GM21390 (cell line): Measurements from ENCODE around the gene SNRNP48.
A peak's percentile ranks its signal among the peaks of the same experiment; 100 is the strongest.

Source experiments
- ATAC-seq: cut with Tn5 transposase; IDR thresholded peaks from one replicate; pipeline ENCODE4 v1.9.1; 2021; ENCODE audit not compliant: unreplicated experiment

SNRNP48 gene

DNA sequence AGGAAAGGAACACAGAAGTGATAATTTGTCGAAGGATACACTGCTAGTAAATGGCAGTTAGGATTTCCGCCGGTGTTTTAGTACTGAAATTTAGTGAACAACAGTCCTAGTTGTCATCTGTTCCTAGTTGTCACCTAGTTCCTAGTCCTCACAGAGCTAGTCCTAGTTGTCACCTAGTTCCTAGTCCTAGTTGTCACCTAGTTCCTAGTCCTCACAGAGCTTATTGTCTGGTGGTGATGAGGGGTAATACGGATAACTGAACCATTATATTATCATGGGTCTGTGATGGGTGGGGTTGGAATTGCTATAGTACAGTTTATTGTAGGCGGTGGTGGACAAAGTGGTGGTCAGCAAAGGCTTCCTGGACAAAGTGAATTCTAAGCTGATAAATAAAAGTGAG, 1.8 kb downstream of the SNRNP48 start:
- no peak for ATAC-seq

DNA sequence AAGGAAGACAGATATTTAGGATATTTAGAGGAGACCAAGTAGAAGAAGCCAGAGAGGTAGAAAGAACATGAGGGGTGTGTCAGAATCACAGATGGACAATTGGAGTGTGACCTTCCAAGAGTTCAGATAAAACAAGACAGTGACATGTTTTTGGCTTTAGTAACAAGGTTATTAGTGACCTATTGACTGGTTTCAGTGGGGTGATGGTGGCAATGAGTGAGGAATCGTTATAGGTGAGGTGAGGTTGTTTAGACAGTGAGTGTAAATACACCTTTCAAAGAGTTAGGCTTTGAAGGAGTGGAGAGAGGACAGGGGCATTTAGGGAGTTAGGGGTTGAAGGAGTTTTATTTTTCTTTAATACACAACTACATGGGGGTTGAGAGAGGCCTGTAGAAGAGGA, 3.2 kb downstream of the SNRNP48 start:
- ATAC-seq: no peak

DNA sequence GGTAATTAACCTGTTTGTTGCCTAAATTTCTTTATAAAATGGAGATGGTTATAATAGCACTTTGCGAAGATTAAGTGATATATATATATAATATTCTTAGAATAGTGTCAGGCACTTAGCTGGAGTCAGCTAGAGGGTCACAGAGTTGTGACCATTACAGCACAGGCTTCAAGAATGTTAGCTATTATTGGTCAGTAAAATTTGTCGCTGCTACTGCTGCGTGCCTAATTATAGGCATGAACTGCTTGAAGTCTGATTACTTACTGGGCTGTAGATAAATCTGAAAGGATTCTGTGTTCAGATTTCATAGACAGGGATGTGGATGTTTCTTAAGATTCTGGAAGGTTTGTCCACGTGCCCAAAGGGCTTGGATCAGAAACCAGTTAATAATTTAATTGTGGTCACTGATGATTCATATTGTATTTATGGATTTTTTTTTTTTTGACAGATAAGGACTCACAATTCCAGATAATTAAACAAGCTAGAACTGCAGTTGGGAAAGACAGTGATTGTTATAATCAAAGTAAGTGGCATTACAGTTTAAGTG, 4.7 kb downstream of the SNRNP48 start:
- ATAC-seq: no peak

GRCh38 chr6:7604003-7604402, 14.0 kb downstream of the SNRNP48 start:
- ATAC-seq: no peak

DNA sequence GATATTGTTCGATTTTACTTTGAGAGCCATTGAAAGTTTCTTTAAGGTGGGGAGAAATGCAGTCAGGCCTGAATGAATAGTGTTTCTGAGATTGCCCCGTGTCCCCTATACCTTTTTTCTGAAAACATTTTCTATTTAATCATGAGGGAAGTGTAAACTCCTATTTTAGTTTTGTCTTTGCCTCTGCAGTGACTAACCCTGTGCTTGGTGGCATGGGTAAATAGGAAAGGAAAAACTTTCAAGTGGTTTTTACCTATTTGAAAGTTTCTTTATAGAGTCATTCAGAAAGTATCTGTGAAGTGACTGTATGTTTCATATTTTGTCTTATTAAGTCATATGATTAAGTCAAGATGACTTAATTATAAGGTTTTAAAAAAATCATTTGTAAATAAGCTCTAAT, 14.5 kb downstream of the SNRNP48 start:
- ATAC-seq: peak; percentile 67

- no peak for ATAC-seq
Measured at GRCh38 chr6:7615611-7616383, 25.8 kb downstream of the SNRNP48 start.

GRCh38 chr6:7617801-7618764, 28.1 kb downstream of the SNRNP48 start:
- ATAC-seq: peak; percentile 76

GRCh38 chr6:7621761-7622160, 31.8 kb downstream of the SNRNP48 start:
- ATAC-seq: no peak

DNA sequence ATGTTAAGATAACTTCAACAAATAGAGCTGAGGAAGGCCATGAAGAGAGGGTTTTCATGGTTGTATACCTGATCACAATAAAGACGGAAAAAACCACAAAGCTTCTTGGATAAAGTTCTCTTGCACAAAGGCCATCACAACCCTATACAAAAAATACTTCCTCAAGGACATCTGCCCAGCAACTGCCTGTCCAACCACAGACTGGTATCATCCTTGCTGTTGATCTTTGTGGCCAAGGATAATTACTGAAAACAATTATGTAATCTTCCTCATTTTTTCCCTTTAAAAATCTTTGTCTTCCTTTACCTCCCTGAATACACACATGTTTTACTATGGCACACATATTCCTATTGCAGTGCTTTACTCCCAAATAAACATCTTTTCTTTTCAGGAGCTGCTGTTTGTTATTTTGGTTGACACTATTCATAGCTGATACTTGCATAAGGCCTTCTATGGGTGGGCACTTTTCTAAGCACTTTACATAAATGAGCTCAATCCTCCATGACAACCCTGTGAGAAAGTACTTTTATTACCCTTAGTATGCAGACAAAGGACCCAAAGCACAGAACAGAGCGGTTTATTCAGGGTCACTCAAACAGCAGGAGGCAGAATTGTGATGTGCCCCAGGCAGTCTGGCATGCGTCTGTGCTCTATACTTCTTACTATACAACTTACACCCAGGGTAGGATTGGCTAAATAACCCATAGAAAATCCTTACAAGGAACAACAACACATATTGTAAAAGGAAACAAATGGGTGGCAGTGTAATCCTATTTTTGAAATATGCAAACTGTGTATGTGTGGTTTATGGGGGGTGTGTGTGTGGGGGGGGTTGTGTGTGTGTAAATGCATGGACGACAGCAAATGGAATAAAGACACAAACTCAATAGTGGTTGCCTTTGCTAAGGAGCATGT, 35.1 kb downstream of the SNRNP48 start:
- no peak for ATAC-seq

DNA sequence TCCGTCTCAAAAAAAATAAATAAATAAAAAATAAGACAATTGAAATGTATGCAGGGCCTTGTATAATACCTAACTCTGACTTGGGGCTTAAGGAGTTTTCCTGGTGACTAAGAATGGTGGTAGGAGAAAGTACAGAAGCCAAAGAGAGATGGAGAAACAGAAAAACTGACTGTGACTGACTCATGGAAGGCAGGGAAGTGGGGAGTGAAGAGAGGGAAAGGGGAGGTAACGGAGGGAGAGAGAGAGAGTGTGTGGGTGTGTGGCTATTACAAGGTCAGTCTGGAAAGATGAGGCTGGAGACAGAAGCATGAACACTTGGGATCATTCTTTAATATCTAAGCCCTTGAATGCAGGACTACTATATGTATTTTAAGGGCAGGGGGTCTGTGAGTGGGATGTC, 38.5 kb downstream of the SNRNP48 start:
- no peak for ATAC-seq

DNA sequence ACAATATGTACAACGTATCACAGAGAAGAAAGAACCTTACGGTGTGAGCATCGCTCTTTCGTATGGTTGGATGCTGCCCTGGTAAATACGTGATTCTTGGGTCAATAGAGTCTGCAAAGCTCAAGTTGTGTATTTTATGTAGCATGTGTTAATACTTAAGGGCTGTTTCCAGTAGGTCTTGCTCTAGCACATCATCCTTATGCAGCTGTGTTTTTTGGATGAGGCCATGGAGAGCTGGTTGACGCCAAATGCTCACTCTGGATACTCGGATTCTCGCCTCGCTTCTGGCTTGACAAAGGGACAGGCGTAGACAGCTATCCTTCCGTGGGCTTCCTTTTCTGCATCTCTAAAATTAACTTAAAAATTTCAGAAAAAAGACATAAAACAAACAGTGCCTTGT, 38.9 kb downstream of the SNRNP48 start:
- no peak for ATAC-seq

DNA sequence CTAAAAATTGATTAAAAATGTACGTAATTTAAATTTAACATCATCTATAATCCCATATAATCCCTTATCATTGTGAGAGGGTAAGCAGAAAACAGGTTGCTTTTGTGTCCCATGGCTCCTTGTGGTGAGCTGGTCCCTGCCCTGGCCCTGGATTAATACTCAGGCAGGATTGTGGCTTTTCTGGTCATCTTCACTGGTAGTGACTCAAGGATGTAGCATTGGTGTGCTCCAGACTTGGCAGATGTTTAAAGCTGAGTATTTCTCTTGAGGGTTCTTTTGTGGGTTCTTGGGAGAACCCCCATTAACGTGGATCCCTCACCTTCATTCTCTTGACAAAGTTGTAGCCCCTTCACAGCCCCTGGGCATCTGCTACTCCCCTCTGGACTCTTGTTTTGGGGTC, 39.3 kb downstream of the SNRNP48 start:
- no peak for ATAC-seq

DNA sequence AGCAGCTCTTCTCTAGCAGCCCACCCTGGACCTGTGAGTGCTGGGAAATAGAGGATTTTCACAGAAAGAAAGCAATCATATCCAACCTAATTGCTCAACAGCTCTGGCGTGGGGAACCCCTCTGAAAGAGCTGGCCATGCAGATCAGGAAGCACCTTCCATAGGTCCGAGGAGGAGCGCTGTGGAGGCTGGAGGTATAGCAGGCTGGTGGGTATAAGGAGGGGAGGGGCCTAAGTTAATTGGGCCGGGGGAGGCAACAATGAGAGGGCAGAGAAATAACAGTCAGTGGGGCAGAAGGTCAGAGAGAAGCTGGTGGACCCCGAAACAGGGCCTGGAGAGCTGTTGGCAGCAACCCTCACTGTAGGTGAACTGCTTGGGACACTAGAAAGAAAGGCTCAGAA, 40.8 kb downstream of the SNRNP48 start:
- no peak for ATAC-seq

DNA sequence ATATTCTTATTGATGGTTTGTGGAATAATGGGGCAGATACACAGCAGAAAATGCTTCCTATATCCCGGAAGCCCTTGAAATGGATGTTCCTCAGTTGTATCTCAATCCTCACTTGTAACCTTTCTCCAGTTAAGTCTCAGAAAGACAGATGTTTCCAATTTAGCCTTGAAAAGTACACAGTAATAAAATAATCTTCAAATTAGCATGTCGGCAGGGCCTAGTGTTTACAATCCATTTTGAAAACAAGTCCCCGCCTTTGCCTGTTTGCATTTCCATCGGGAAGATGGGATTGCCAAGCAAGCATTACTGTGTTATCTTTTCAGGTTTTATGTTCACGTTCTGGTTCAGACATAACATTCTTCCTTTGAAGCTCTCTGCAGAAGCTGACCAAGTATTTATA, 41.5 kb downstream of the SNRNP48 start:
- ATAC-seq: no peak

- ATAC-seq: no peak
Measured at GRCh38 chr6:7632501-7633290, 42.7 kb downstream of the SNRNP48 start.

DNA sequence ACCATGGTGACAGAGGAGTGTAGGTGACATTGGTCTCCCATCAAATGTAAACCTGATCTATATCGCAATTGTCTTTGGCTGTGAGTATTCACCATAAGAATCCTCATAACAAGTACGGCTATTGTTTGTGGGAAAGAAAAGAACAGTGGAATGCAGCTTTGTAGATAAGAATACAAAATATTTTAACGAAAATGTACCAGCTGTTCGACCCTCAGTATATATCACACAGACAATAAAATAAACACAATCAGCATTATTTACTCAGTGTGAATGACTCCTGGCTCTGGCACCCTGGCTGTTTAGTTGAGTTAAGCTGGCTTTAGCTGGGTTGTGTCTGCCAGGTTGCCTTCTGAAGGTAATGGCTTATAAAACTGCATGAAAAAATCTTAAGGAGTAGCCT, 43.4 kb downstream of the SNRNP48 start:
- ATAC-seq: no peak

DNA sequence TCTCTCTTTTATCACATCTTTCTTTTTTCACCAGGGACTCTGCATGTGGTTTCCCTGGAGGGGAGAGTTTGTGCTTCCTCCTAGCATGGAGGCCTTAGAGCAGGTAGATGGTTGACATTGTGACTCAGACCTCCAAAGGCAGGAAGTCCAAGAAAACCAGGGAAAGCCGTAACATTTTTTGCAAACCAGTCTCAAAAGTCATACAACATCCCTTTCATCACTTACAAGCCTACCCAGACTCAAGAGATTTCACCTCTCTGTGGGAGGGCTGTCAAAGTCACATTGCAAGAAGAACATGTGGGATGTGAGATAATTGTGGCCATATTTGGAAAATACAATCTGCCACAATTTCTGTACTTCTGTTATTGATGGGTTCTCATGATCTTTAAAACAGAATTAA, 46.2 kb downstream of the SNRNP48 start:
- no peak for ATAC-seq

GRCh38 chr6:7637533-7637932, 47.5 kb downstream of the SNRNP48 start:
- no peak for ATAC-seq

DNA sequence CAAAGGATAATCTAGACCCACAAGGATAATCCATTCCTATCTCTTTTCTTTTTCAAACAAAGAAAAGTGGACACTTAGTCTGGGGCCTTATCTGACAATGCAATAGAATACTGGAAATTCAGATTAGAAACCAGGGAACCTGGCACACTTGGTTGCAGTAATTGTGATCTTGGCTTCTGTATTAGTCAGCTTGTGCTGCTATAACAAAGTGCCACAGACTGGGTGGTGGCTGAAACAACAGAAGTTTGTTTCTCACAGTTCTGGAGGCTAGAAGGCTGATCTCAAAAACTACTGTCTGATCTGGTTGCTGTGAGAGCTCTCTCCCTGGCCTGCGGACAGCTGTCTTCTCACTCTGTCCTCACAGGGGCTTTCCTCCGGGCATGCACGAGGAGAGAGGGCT, 49.4 kb downstream of the SNRNP48 start:
- no peak for ATAC-seq

GRCh38 chr6:7640016-7640415, 50.0 kb downstream of the SNRNP48 start:
- no peak for ATAC-seq
